Iris pigment epithelial cell (primary cell): ENCODE data around the gene SNX9.
"Not testable (repeated sequence)": the region's sequence is repeated elsewhere in the genome, so short reads cannot be mapped to it uniquely, and the experiment has no call there.

Source experiments
- DNase-seq: peaks from one replicate; pipeline ENCODE4 v3.0.0-alpha.2; 2011; ENCODE audit warnings: low read depth

Gene SNX9

DNA sequence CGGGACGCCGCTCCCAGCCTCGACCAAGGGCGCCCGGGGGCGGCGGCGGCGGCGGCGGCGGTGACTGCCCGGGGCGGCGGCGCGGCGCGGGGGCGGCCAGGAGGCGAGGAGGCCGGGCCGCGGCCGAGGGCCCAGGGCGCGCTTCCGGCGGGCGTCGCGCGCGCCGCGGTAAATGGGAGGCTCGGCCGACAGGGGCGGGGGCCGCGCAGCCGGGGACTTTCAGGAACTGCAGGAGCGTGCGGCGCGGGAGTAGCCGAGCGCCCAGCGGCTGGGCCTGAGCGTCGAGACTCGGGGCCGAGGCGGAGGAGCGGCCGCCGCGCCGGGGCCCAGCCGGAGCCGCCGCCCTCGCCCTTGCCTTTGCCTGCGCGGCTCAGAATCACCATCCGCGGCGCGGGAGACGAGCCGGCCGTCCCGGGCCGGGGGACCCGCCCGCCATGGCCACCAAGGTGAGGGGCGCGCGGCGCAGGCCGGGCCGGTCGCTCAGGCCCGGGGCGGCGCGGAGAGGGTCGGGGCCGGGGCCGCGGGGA lies at the start of gene SNX9:
Gene SNX9, plus strand, starts transcription at position 246 of the 527 bp plus-strand sequence. Its CDS starts 189 bp downstream, at position 435.
- peak; percentile 78 for DNase-seq

DNA sequence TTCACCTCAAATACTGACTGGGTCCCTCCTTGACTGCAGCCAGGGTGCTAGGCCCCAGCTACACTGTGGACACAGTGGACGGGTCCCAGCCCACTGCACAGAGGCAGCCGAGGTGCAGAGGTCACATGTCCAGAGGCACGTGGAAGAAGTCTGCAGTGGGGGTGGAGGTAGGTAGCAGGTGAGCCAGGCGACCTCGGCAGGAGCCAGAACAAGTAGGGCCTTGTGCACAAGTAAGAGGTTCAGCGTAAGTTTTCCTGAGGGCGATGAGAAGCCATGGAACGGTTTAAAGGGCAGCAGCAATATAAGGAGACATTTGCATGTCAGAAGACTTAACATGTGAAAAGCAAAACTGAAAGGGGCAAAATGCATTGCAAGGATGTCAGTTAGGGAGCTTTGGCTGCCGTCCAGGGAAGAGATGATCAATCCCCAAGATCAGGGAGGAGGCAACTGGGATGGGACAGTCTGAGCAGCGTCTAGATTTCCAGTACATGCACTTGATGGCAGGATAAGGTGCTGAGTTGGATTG lies 49.7 kb upstream of the SNX9 start:
- DNase-seq, result no peak

DNA sequence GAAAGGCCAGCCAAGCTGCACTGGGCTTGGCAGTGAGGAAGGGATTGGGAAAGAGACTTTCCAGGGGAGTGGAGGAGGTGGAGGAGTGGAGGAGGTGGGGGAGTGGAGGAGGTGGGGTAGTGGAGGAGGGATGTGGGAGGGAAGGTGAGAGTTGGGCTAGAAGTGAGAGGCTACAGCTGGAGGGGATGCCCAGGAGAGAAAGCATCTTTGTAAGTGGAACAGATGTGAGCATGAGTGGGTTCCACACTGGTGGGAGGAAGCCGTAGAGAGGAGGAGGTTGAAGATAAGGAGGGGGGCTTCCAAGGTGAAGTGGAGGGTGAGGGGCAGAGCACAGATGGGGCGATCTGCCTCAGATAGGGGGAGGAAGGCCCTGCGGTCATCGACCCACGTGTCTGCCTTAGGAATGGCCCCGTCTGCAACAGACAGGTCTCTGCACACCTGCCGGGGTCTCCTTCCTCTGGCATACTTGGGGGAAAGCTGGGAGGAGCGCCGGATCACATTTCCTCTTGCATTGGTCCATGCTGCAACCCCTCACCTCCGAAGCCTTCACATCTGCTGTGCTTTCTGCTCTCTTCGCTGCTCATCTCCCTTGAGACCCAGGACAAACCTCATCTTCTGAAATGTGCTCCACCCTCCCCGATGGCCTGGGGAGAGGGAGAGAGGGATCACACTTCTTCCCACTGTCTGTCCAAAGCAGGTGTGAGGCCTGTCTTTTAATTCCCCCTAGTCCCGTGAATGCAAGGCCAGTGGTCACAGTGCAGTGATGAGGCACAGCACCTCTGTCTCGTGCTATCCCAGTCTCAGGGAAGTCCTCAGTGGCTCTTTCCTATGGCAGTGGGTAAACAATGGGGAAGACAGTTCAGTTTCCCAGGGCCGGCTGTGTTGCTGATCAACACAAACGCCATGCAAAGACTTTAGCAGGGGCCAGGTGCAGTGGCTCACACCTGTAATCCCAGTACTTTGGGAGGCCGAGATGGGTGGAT lies 48.6 kb upstream of the SNX9 start:
- DNase-seq, result no peak

DNA sequence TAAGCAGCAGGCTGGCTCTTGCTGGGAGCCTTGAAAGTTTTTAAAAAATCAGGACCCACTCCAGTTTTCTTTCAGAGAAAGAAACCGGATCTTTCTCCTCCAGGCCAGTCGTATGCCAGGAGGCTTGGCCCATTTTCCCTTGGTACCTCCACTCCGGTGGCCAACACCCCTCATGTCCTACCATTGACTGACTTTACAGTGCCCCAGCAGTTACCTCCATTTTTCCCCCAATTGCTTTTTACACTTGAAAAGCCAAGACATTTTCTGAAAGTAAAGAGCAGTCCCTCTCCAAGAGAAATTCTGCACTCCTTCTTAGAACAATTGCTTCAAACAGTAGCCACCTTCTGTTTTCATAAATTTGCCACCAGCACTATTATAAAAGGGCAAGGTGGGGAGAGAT lies 47.7 kb upstream of the SNX9 start:
- no peak for DNase-seq

DNA sequence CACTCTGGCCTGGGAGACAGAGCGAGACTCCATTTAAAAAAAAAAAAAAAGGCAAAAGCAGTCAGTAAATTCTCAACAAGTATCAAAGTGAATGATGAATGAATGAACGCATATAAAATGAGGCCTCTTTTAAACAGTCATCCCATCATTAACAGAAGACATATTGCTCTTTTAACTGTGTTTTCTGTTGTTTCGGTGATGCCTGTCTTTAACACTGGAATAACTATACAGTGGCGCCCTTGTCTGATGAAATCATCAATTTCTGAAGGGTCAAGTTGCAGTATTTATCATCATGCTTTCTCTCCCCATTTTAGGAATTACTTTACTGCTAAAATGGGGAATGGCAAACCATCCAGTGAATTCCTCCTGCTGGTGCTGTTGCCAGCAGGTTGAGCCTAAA lies 45.7 kb upstream of the SNX9 start:
- DNase-seq, result no peak

DNA sequence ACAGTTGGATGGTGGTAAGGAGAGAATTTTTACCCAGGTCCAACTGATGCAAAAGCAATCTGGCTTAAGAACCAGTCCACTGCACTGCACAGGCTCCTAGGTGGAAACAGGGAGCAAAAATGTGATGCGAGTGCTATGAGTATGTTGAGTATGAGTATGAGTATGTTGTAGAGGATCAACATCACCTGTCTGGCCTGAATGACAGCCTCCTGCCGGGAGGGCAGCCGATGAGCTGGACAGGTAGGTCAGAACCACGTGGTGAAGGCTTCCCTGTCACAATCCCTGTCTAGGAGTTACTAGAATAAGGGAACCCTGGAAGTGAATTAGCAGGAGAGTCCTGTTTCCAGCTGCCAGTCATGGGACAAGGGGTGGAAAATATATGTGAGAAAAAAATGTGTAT lies 44.3 kb upstream of the SNX9 start:
- DNase-seq, result no peak

DNA sequence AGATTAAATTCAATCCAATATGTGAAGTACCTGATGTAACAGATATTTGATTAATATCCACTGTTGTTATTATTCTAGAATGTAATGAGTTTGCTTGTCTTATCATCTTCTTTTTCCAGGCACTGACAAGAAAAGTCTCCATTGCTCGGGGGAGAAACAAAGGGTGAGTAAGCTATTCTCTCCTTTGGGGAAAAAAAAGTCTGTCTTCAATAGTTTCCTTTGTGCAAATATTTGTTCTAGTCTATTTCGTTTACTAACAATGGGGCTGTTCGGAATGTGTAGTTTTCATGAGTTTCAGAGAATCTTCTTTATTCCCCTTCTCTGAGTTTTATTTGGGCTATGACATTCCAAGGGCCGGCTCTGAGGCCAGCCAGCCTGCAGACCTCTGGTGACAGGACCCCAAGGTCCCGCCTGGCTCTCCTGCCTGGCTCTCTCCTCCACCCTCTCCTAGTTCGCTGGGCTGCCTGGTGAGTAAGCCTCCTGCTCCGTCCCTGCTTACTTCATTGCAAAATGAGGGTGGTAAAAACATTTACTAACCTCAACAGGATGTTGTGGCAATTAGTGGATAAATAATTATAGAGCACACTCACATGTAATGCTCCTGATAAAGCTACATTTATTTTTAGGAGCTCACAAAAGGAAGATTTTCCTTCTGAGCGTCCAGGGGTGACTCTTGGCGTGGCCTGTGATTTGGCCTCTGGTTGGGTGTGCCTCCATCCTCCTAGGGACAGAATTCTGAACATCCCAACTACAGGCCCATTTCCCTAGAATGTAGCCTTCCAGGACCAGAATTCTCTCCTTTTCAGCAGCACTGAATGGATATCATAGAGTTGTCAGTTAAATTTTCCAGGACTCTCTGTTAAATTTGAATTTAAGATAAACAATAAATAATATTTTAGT lies 43.1 kb upstream of the SNX9 start:
- no peak for DNase-seq

DNA sequence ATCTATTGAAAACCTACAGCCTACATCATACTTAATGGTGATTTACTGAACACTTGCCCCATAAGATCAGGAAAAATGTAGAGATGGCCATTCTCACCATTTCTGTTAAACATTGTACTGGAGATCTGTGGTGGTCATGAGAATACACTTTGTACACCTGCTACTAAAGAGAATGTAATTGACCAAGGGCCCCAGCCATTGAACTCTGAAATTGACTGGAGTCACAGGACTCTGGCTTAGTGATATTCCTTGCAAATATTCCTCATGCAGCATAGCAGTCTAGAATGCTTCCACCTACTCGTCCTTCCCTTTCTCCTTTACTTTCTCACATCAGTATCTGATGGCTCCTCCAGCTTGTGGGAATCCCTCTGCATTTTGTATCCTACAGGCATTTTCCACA lies 37.4 kb upstream of the SNX9 start:
- no peak for DNase-seq

DNA sequence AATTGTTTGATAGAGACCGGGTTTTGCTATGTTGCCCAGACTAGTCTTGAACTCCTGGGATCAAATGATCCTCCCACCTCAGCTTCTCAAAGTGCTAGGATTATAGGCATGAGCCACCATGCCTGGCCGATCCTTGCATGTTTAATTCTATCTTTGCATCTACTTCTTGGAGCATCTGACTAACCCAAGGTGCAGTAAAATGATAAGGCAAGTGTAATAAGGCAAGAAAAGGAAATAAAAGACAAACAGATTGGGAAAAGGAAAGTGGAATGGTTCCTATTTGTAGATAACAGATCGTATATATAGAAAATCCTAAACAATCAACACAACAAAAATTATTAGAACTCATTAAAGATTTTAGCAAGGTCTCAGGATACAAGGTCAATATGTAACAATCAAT lies 36.8 kb upstream of the SNX9 start:
- no peak for DNase-seq

DNA sequence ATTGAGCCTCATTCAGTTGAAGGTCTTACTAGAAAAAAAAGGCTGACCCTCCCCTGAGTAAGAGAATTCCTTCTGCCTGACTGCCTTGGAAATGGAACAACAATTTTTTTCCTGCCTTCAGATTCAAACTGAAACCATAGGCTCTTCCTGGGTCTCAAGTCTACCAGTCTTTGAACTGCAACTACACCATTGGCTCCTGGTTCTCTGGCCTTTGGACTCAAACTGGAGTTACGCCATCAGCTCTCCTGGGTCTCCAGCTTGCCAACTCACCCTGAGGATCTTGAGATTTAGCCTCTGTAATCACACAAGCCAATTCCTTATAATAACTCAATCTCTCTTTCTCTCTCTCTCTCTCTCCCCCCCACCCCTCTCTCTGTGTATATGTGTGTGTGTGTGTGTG lies 36.0 kb upstream of the SNX9 start:
- DNase-seq, result peak; percentile 36

DNA sequence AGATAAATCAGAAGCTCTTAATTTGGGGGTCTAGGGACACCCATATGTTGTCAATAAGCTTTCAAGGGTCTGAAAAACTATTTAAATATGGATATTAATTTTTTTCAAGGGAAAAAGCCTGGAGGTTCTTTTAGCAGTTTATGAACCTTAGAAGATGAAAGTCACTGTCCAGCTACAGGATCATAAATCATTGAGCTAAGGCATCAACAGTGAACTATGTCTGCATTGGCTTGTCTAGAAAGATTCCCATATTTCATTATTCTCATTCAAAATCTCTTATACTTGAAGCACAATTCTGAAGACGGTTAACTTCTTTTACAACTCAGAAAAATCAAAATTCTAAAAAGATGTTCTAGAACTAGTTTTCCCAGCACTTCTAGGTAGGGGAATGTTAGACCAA lies 34.9 kb upstream of the SNX9 start:
- DNase-seq, result no peak

DNA sequence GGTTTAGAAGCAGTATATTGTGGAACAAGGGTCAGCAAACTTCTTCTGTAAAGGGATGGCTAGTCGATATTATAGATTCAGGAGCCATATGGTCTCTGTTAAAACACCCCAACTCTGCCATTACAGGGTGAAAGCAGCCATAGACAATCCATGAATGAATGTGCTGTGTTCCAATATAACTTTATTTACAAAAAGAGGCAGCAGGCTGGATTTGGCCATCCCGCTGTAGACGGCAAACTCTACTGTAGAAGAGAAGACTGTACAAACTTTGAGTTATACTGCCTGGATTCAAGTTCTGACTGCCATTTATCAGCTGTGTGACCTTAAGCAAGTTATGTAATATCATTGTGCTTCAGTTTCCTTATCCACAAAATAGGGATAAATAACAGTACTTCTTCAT lies 33.7 kb upstream of the SNX9 start:
- DNase-seq, result no peak

DNA sequence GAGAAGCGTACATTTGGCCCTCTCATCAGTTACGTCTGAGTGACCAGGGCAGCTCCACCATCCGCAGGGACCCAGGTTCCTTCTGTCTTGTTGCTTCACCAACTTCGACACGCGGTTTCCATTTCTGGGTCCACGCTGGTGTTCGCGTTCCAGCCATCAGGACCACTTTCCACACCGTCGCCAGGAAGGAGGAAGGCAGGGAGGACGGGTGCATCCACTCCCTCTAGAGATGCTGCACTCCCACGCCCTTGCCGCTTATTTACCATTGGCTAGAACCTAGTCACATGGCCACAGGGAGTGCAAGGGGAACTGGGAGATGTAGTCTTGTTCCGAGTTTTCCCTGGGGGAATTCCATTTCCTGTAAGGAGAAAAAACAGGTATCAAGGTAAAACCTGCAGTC lies 33.2 kb upstream of the SNX9 start:
- no peak for DNase-seq

DNA sequence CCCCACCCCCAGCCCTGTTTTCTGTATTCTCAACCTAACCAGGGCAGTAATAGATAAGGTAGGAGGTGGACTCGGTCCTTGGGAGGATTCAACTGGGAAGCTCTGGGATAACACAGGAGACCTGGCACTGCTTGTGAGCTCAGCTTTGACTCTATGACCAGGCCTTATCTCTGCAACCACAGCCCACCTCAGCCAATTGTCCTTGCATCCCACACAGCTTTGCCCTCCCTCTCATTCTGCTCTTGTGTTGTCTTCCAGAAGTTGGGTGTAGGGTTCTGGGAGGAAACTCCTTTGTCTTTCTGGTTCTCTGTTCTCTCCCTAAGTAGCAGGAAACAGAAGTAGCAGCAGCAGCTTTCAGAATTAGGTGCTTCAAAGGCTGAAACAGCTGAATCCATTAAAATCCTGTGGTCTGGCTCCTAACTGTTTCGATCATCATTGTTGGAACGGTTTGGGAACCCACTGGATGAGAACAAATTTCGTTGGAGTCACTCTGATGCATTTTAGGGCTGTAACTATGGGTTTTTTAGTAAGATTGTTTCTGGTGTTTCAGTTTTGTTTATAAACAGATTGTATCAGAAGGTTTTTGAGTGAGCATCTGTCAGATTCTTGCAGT lies 32.4 kb upstream of the SNX9 start:
- DNase-seq, result no peak

DNA sequence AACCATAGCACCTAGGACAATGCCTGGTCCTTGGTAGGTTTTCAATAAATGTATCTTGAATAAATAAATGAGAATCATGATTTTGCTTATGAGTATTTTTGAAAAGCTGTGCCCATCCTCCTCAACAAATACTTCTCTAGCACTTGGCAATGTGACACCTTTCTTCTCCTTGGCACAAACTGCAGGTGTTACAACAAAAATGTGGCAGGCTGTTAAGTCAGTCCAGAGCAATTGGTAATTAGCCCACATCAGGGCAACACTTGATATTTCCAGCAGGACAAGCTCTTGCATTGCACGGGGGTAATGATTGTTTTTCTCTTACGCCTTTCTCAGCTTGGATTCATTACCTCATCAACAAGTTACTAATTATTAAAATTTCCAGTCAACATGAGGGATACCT lies 31.6 kb upstream of the SNX9 start:
- DNase-seq, result no peak

DNA sequence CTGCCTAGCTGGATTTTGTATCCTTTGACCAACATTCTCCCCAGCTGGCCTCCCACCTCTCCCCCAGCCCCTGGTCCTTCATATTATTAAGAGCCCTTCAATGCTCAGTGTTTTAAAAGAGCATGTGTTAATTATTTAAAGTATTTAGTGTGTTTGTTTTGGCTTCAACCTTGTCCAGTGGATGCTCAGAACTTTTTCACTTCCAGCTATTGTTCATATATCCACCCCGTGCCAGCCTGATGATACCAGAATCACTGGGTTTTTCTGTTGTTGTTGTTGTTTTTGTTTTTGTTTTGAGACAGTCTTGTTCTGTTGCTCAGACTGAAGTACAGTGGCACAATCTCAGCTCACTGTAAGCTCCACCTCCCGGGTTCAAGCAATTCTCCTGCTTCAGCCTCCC lies 30.4 kb upstream of the SNX9 start:
- DNase-seq, result no peak

DNA sequence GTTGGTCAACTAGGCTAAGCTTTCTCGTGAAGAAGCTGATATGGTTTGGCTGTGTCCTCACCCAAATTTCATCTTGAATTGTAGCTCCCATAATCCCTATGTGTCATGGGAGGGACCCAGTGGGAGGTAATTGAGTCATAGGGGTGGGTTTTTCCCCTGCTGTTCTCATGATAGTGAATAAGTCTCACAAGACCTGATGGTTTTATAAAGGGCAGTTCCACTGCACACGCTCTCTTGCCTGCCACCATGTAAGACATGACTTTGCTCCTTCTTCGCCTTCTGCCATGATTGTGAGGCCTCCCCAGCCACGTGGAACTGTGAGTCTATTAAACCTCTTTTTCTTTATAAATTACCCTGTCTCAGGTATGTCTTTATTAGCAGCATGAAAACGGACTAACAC lies 29.0 kb upstream of the SNX9 start:
- DNase-seq, result not testable (repeated sequence)

DNA sequence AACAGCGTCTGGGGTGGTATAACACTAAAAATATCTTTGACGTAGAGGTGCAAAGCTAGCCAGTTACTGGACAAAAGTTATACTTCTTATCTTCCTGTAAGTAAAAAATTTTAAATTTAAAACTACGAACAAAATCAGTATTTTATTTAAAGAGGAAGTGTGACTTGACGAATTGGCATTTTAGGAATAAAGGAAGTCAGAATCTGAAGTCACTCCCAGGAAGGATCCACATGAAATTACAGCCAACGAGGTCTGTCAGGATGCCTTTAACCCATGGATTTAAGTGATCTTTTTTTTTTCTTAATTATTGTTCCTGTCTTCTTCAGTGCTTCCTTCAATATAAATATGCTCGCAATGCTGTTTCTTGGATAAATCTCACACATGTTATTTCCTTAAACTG lies 27.2 kb upstream of the SNX9 start:
- DNase-seq, result no peak

DNA sequence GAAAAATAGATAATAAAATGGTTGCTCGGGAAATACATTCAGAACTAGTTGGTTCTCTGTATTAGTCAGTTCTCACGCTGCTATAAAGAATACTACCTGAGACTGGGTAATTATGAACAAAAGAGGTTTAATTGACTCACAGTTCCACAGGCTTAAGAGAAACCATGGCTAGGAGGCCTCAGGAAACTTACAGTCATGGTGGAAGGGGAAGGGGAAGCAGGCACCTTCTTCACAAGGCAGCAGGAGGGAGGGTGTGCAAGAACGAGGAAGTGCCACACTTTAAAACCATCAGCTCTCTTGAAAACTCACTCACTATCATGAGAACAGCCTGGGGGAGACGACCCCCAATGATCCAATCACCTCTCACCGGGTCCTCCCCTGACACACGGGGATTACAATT lies 24.2 kb upstream of the SNX9 start:
- DNase-seq, result no peak

DNA sequence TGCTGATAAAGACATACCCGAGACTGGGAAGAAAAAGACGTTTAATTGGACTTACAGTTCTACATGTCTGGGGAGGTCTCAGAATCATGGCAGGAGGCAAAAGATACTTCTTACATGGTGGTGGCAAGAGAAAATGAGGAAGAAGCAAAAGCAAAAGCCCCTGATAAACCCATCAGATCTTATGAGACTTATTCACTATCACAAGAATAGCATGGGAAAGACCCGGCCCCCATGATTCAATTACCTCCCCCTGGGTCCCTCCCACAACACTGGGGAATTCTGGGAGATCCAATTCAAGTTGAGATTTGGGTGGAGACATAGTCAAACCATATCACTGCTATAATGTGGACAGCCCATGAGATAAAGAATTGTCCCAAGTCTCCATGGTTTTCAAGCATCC lies 23.5 kb upstream of the SNX9 start:
- not testable (repeated sequence) for DNase-seq

DNA sequence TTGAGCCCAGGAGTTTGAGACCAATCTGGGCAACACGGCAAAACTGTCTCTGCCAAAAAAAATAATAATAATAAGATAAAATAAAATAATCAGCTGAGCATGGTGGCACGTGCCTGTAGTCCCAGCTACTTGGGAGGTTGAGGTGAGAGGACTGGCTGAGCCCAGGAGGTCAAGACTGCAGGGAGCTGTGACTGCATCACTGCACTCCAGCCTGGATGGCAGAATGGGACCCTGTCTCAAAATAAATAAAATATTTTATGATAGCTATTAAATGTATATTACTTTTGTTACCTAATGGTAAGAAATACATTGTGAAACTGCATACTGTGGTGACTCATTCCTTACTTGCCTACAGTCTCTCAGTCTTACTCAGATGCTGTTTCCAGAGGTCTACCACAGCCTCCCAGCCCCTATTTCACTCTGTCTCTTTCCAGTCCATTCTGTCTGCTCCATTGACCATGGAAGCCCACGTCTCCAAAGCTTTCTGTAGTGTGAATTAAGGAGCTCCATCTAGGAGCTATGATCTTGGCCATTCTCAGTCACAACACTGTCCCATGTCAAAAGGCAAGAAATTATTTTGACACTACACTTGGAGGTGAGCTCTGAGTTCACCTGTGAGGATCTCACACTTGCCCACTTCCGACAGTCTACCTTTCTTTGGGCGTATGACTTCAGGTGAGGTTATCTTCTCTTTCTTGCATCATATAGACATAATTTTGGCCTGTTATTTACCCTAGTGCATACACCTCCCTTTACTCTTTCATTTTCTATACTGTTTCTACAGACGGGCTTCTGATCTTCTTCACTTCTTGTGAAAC lies 22.4 kb upstream of the SNX9 start:
- DNase-seq, result peak; percentile 86
